Measurements from ENCODE around the gene KCNQ1OT1.

- TF ChIP-seq CTCF (IDR thresholded peaks at IDR 0.05 in 4 of 5, conservative IDR thresholded peaks at IDR 0.05 in 1 of 5) (no peak), POLR2A (IDR thresholded peaks at IDR 0.05) (no peak)
Observed at GRCh38 chr11:2662430-2663299, 37.1 kb downstream of the KCNQ1OT1 start.

Data from gastrocnemius medialis (tissue), 4 donors.